GM21737 (cell line): ENCODE results near the gene C1QTNF12.

Source experiments
- ATAC-seq: cut with Tn5 transposase; IDR thresholded peaks from one replicate; pipeline ENCODE4 v1.9.1; 2021; ENCODE audit warnings: mild to moderate bottlenecking, moderate library complexity; ENCODE audit not compliant: unreplicated experiment

C1QTNF12 gene

GRCh38 chr1:1246577-1247340, at the start of gene C1QTNF12:
Gene C1QTNF12 (minus strand): TSS chr1:1246722. CDS start chr1:1246690, 32 bp downstream.
- no peak for ATAC-seq

- ATAC-seq = no peak
Observed at GRCh38 chr1:1295154-1295923, 48.8 kb upstream of the C1QTNF12 start.

GRCh38 chr1:1294250-1294890, 47.8 kb upstream of the C1QTNF12 start:
- no peak for ATAC-seq

- ATAC-seq = no peak
Observed at GRCh38 chr1:1293263-1294249, 47.0 kb upstream of the C1QTNF12 start.

GRCh38 chr1:1292851-1293250, 46.3 kb upstream of the C1QTNF12 start:
- ATAC-seq = no peak

GRCh38 chr1:1292442-1292779, 45.9 kb upstream of the C1QTNF12 start:
- no peak for ATAC-seq

GRCh38 chr1:1291548-1292441, 45.3 kb upstream of the C1QTNF12 start:
- no peak for ATAC-seq

GRCh38 chr1:1291023-1291528, 44.6 kb upstream of the C1QTNF12 start:
- ATAC-seq = no peak

- no peak for ATAC-seq
Observed at GRCh38 chr1:1290238-1290731, 43.8 kb upstream of the C1QTNF12 start.

- no peak for ATAC-seq
Observed at GRCh38 chr1:1287288-1288110, 41.0 kb upstream of the C1QTNF12 start.

- no peak for ATAC-seq
Observed at GRCh38 chr1:1286313-1287261, 40.1 kb upstream of the C1QTNF12 start.

GRCh38 chr1:1285611-1286311, 39.2 kb upstream of the C1QTNF12 start:
- no peak for ATAC-seq

- no peak for ATAC-seq
Observed at GRCh38 chr1:1285102-1285571, 38.6 kb upstream of the C1QTNF12 start.

GRCh38 chr1:1284221-1285101, 37.9 kb upstream of the C1QTNF12 start:
- no peak for ATAC-seq

- ATAC-seq = no peak
Observed at GRCh38 chr1:1283821-1284220, 37.3 kb upstream of the C1QTNF12 start.

- ATAC-seq = no peak
Observed at GRCh38 chr1:1282998-1283397, 36.5 kb upstream of the C1QTNF12 start.
